WTC11 (cell line): Measurements from ENCODE around the gene ACTN1. TPM values are rescaled to one million over a fixed set of nuclear protein-coding genes. Genes with fewer than 3 reads are reported as not detected.

Experiments
- ATAC-seq: fragments of 200-7000 bp; cut with Tn5 transposase; 2 replicates; pipeline ENCODE4 v1.10.0; 2021; ENCODE audit warnings: mild to moderate bottlenecking, moderate library complexity
- CTCF ChIA-PET: fragments of 300-600 bp; sonication (Branson Sonifier 250); formaldehyde crosslinking; loops from one replicate; lab custom pipeline; 2021; ENCODE audit warnings: antibody characterized with exemption; lab: Charles Lee
- POLR2A ChIA-PET: fragments of 350-600 bp; sonication (Branson Sonifier 250); formaldehyde crosslinking; loops from one replicate; lab custom pipeline; 2021; ENCODE audit warnings: antibody characterized with exemption; lab: Charles Lee
- DNase-seq: peaks from one replicate; pipeline ENCODE4 v3.0.0; 2021; ENCODE audit warnings: low spot score
- H3K27ac Mint-ChIP-seq: 2 replicates; pipeline ENCODE4 v1.8.0; 2021; ENCODE audit warnings: mixed read lengths
- H3K27me3 Mint-ChIP-seq: 2 replicates; pipeline ENCODE4 v1.8.0; 2021; ENCODE audit warnings: low read depth, mild to moderate bottlenecking, moderate library complexity, mixed read lengths
- H3K36me3 Mint-ChIP-seq: 2 replicates; pipeline ENCODE4 v1.8.0; 2021; ENCODE audit warnings: mixed read lengths
- H3K4me1 Mint-ChIP-seq: 2 replicates; pipeline ENCODE4 v1.8.0; 2022; ENCODE audit warnings: mixed read lengths
- H3K4me3 Mint-ChIP-seq: 2 replicates; pipeline ENCODE4 v1.8.0; 2021; ENCODE audit warnings: mild to moderate bottlenecking, moderate library complexity, mixed read lengths
- H3K9me3 Mint-ChIP-seq: 2 replicates; pipeline ENCODE4 v1.8.0; 2021; ENCODE audit warnings: mixed read lengths
- FOXK1 ChIP-seq: sonication (generic); formaldehyde crosslinking; IDR thresholded peaks from 2 replicates; pipeline ENCODE4 v1.8.0; 2022; ENCODE audit warnings: mild to moderate bottlenecking, moderate library complexity, missing genetic modification reagents
- IRF2 ChIP-seq: sonication (generic); formaldehyde crosslinking; IDR thresholded peaks from 2 replicates; pipeline ENCODE4 v1.8.0; 2022; ENCODE audit warnings: low read depth, missing genetic modification reagents, borderline replicate concordance
- MXD4 ChIP-seq: fragments of 250-450 bp; sonication (Bioruptor Pico); IDR thresholded peaks from 2 replicates; pipeline ENCODE4 v1.8.0; 2021; ENCODE audit warnings: mild to moderate bottlenecking, moderate library complexity, borderline replicate concordance
- NFE2L1 ChIP-seq: sonication (generic); formaldehyde crosslinking; IDR thresholded peaks from 2 replicates; pipeline ENCODE4 v1.8.1; 2023; ENCODE audit warnings: missing genetic modification reagents
- SMAD4 ChIP-seq: sonication (generic); formaldehyde crosslinking; IDR thresholded peaks from 2 replicates; pipeline ENCODE4 v1.8.0; 2022; ENCODE audit warnings: mild to moderate bottlenecking, missing genetic modification reagents
- SP1 ChIP-seq: sonication (generic); formaldehyde crosslinking; conservative IDR thresholded peaks from 2 replicates; pipeline ENCODE4 v1.8.1; 2022; ENCODE audit warnings: missing genetic modification reagents
- TEAD4 ChIP-seq: sonication (generic); formaldehyde crosslinking; IDR thresholded peaks from 2 replicates; pipeline ENCODE4 v1.8.0; 2022; ENCODE audit warnings: mild to moderate bottlenecking, missing genetic modification reagents
- ZBTB21 ChIP-seq: sonication (generic); formaldehyde crosslinking; IDR thresholded peaks from 2 replicates; pipeline ENCODE4 v1.8.1; 2023; ENCODE audit warnings: mild to moderate bottlenecking, missing genetic modification reagents, borderline replicate concordance
- ZNF121 ChIP-seq: sonication (generic); formaldehyde crosslinking; IDR thresholded peaks from 2 replicates; pipeline ENCODE4 v1.8.0; 2023; ENCODE audit warnings: missing genetic modification reagents
- ZNF138 ChIP-seq: sonication (generic); formaldehyde crosslinking; conservative IDR thresholded peaks from 2 replicates; pipeline ENCODE4 v1.8.1; 2022; ENCODE audit warnings: mild to moderate bottlenecking, moderate library complexity, missing genetic modification reagents
- ZNF219 ChIP-seq: sonication (generic); formaldehyde crosslinking; IDR thresholded peaks from 2 replicates; pipeline ENCODE4 v1.8.0; 2023; ENCODE audit warnings: missing genetic modification reagents, mild to moderate bottlenecking, borderline replicate concordance
- ZNF671 ChIP-seq: fragments of 250-450 bp; sonication (Bioruptor Pico); IDR thresholded peaks from 2 replicates; pipeline ENCODE4 v1.8.0; 2021; ENCODE audit warnings: mild to moderate bottlenecking
- total RNA-seq: library from RNA; stranded (reverse); gene quantifications from 3 replicates; pipeline ENCODE4 v1.2.3, GENCODE V29; 2021
- TF ChIP-seq, protein P1 (sequence below): sonication (generic); formaldehyde crosslinking; IDR thresholded peaks from 2 replicates; pipeline ENCODE4 v1.8.1; 2022; ENCODE audit warnings: mild to moderate bottlenecking, moderate library complexity, missing genetic modification reagents
- TF ChIP-seq, protein P2 (sequence below): sonication (generic); formaldehyde crosslinking; IDR thresholded peaks from 2 replicates; pipeline ENCODE4 v1.8.0; 2022; ENCODE audit warnings: missing genetic modification reagents
- TF ChIP-seq, protein P3 (sequence below): fragments of 250-450 bp; sonication (Bioruptor Pico); IDR thresholded peaks from 2 replicates; pipeline ENCODE4 v1.8.0; 2021; ENCODE audit warnings: mild to moderate bottlenecking
- TF ChIP-seq, protein P4 (sequence below): sonication (generic); formaldehyde crosslinking; IDR thresholded peaks from 2 replicates; pipeline ENCODE4 v1.8.0; 2022; ENCODE audit warnings: mild to moderate bottlenecking, missing genetic modification reagents
- TF ChIP-seq, protein P5 (sequence below): sonication (generic); formaldehyde crosslinking; IDR thresholded peaks from 2 replicates; pipeline ENCODE4 v1.8.1; 2022; ENCODE audit warnings: missing genetic modification reagents, borderline replicate concordance
- TF ChIP-seq, protein P6 (sequence below): fragments of 250-450 bp; sonication (Bioruptor Pico); IDR thresholded peaks from 2 replicates; pipeline ENCODE4 v1.9.0; 2021; ENCODE audit warnings: moderate library complexity, mild to moderate bottlenecking, inconsistent platforms, borderline replicate concordance

The ACTN1 gene
- total RNA-seq, 1 experiment from 2014 or later = 196 TPM

DNA sequence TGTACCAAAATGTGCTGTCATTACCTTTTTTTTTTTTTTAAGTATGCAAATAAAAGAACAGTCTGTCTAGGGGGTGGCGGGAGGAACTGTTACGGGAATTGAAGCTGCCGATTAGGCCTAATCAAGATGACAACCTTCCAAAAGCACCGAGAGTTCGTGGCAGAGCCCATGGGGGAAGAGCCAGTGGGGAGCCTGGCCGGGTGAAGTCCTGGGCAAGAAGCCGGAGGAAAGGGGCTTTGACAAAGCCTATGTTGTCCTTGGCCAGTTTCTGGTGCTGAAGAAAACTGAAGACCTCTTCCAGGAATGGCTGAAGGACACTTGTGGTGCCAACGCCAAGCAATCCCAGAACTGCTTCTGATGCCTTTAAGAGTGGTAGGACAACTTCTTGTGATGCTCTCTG is 42.6 kb downstream of the ACTN1 start:
- peaks cover 71% of the 10 kb centered on the region for H3K4me1 Mint-ChIP-seq

More for the DNA sequence above, 42.6 kb downstream of the ACTN1 start:
- CTCF ChIA-PET = interaction anchor here (0.9 to 2.5 kb wide), 5 partner anchors 9 to 165 kb away, joined by 3 to 13 read pairs (median 3); no protein-coding TSS in a partner anchor
- Mint-ChIP-seq H3K36me3 (no peaks in the 10 kb centered on the region), H3K4me3 (no peak overlapping the region)
- ATAC-seq = no peak
- TF ChIP-seq ZNF219 = no peak
- TF ChIP-seq, protein P1, sequence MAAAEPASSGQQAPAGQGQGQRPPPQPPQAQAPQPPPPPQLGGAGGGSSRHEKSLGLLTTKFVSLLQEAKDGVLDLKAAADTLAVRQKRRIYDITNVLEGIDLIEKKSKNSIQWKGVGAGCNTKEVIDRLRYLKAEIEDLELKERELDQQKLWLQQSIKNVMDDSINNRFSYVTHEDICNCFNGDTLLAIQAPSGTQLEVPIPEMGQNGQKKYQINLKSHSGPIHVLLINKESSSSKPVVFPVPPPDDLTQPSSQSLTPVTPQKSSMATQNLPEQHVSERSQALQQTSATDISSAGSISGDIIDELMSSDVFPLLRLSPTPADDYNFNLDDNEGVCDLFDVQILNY (CRISPR knock-in tag) = no peak
- TF ChIP-seq, protein P2, sequence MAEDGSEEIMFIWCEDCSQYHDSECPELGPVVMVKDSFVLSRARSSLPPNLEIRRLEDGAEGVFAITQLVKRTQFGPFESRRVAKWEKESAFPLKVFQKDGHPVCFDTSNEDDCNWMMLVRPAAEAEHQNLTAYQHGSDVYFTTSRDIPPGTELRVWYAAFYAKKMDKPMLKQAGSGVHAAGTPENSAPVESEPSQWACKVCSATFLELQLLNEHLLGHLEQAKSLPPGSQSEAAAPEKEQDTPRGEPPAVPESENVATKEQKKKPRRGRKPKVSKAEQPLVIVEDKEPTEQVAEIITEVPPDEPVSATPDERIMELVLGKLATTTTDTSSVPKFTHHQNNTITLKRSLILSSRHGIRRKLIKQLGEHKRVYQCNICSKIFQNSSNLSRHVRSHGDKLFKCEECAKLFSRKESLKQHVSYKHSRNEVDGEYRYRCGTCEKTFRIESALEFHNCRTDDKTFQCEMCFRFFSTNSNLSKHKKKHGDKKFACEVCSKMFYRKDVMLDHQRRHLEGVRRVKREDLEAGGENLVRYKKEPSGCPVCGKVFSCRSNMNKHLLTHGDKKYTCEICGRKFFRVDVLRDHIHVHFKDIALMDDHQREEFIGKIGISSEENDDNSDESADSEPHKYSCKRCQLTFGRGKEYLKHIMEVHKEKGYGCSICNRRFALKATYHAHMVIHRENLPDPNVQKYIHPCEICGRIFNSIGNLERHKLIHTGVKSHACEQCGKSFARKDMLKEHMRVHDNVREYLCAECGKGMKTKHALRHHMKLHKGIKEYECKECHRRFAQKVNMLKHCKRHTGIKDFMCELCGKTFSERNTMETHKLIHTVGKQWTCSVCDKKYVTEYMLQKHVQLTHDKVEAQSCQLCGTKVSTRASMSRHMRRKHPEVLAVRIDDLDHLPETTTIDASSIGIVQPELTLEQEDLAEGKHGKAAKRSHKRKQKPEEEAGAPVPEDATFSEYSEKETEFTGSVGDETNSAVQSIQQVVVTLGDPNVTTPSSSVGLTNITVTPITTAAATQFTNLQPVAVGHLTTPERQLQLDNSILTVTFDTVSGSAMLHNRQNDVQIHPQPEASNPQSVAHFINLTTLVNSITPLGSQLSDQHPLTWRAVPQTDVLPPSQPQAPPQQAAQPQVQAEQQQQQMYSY (CRISPR knock-in tag) = no peak
- TF ChIP-seq SMAD4 (CRISPR knock-in tag) = no peak
- no peak for TF ChIP-seq MXD4 (CRISPR knock-in tag)
- TF ChIP-seq, protein P3, sequence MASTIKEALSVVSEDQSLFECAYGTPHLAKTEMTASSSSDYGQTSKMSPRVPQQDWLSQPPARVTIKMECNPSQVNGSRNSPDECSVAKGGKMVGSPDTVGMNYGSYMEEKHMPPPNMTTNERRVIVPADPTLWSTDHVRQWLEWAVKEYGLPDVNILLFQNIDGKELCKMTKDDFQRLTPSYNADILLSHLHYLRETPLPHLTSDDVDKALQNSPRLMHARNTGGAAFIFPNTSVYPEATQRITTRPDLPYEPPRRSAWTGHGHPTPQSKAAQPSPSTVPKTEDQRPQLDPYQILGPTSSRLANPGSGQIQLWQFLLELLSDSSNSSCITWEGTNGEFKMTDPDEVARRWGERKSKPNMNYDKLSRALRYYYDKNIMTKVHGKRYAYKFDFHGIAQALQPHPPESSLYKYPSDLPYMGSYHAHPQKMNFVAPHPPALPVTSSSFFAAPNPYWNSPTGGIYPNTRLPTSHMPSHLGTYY = no peak
- TF ChIP-seq ZNF121 (CRISPR knock-in tag) = no peak
- TF ChIP-seq, protein P4, sequence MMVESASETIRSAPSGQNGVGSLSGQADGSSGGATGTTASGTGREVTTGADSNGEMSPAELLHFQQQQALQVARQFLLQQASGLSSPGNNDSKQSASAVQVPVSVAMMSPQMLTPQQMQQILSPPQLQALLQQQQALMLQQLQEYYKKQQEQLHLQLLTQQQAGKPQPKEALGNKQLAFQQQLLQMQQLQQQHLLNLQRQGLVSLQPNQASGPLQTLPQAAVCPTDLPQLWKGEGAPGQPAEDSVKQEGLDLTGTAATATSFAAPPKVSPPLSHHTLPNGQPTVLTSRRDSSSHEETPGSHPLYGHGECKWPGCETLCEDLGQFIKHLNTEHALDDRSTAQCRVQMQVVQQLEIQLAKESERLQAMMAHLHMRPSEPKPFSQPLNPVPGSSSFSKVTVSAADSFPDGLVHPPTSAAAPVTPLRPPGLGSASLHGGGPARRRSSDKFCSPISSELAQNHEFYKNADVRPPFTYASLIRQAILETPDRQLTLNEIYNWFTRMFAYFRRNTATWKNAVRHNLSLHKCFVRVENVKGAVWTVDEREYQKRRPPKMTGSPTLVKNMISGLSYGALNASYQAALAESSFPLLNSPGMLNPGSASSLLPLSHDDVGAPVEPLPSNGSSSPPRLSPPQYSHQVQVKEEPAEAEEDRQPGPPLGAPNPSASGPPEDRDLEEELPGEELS (CRISPR knock-in tag) = no peak
- no peak for TF ChIP-seq ZNF138 (CRISPR knock-in tag)
- no peak for TF ChIP-seq SP1
- TF ChIP-seq, protein P5, sequence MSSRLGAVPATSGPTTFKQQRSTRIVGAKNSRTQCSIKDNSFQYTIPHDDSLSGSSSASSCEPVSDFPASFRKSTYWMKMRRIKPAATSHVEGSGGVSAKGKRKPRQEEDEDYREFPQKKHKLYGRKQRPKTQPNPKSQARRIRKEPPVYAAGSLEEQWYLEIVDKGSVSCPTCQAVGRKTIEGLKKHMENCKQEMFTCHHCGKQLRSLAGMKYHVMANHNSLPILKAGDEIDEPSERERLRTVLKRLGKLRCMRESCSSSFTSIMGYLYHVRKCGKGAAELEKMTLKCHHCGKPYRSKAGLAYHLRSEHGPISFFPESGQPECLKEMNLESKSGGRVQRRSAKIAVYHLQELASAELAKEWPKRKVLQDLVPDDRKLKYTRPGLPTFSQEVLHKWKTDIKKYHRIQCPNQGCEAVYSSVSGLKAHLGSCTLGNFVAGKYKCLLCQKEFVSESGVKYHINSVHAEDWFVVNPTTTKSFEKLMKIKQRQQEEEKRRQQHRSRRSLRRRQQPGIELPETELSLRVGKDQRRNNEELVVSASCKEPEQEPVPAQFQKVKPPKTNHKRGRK (CRISPR knock-in tag) = no peak
- TF ChIP-seq ZBTB21 (CRISPR knock-in tag) = no peak
- TF ChIP-seq TEAD4 (CRISPR knock-in tag) = no peak
- TF ChIP-seq NFE2L1 (CRISPR knock-in tag) = no peak
- no peak for TF ChIP-seq FOXK1 (CRISPR knock-in tag)
- TF ChIP-seq ZNF671 (CRISPR knock-in tag) = no peak
- TF ChIP-seq, protein P6, sequence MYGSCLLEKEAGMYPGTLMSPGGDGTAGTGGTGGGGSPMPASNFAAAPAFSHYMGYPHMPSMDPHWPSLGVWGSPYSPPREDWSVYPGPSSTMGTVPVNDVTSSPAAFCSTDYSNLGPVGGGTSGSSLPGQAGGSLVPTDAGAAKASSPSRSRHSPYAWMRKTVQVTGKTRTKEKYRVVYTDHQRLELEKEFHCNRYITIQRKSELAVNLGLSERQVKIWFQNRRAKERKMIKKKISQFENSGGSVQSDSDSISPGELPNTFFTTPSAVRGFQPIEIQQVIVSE (CRISPR knock-in tag) = no peak
- no peak for TF ChIP-seq IRF2 (CRISPR knock-in tag)
- TF ChIP-seq, all 79 proteins: peak for 0
- H3K27me3 Mint-ChIP-seq = no peaks in the 10 kb centered on the region
- POLR2A ChIA-PET = interaction anchor here (0.6 kb wide), 1 partner anchor 132 kb away, joined by 5 read pairs; no protein-coding TSS in a partner anchor
- H3K27ac Mint-ChIP-seq = peak overlapping the region; percentile 46; the same call in 1 of the 2 replicates
- no peak for DNase-seq
- H3K9me3 Mint-ChIP-seq = no peaks in the 10 kb centered on the region
